Thyroid gland (tissue), 4 donors: ENCODE measurements around the gene KANK3. TPM values are rescaled to one million over a fixed set of nuclear protein-coding genes. Genes with fewer than 3 reads are reported as not detected.
"Not testable (repeated sequence)": the region's sequence is repeated elsewhere in the genome, so short reads cannot be mapped to it uniquely, and the experiment has no call there.

Experiments
- DNase-seq, 2 donors: peaks; one replicate each; pipeline ENCODE4 v3.0.0-alpha.2; 2019
- H3K27ac ChIP-seq, 3 donors: fragments of 200-600 bp; sonication (generic); 1 replicate in 2 of 3; 2 replicates in 1 of 3; pipeline ENCODE4 v1.5.1; 2016 to 2019; ENCODE audit warnings: mild to moderate bottlenecking in 1 of 3, moderate library complexity in 1 of 3
- H3K27me3 ChIP-seq: fragments of 200-600 bp; sonication (generic); one replicate; pipeline ENCODE4 v1.5.1; 2019
- H3K36me3 ChIP-seq, 2 donors: fragments of 200-600 bp; sonication (generic); one replicate each; pipeline ENCODE4 v1.5.1; 2016 to 2019
- H3K4me1 ChIP-seq, 2 donors: fragments of 200-600 bp; sonication (generic); one replicate each; pipeline ENCODE4 v1.5.1; 2017 to 2019
- H3K4me3 ChIP-seq, 3 donors: fragments of 200-600 bp; sonication (generic); replicated peaks in 1 of 3; 1 replicate in 2 of 3; 2 replicates in 1 of 3; pipeline ENCODE4 v1.5.1; 2016; ENCODE audit warnings: mild to moderate bottlenecking in 1 of 3
- H3K9me3 ChIP-seq: fragments of 200-600 bp; sonication (generic); one replicate; pipeline ENCODE4 v1.5.1; 2017
- POLR2A ChIP-seq, 2 donors: fragments of 450-650 bp; IDR thresholded peaks; one replicate each; pipeline ENCODE4 v1.6.1; 2017; ENCODE audit warnings: antibody characterized with exemption in 2 of 2, mild to moderate bottlenecking in 2 of 2, moderate library complexity in 1 of 2
- WGBS, 2 donors: methylation state at CpG; one replicate each; pipeline ENCODE4 v1.1.5; 2017; 5-methylcytosine and 5-hydroxymethylcytosine counted together
- intact Hi-C: fragments of 100-400 bp; cut with DNase I; formaldehyde crosslinking; loops from one replicate; pipeline ENCODE4 v1.15.1; 2023
- total RNA-seq, 4 donors: library from RNA; depleted of rRNA; stranded (reverse); fragments of >200 nt; gene quantifications; one replicate each; pipeline ENCODE4 v1.2.3, GENCODE V29; 2016
- TF ChIP-seq, protein P1 (sequence below), 6 experiments: fragments of 200-600 bp in 3 of 6; fragments of 450-650 bp in 3 of 6; sonication (generic) in 3 of 6; IDR thresholded peaks; one replicate each; pipeline ENCODE4 v1.5.1; 2016 to 2019; ENCODE audit warnings: antibody characterized with exemption in 6 of 6, mild to moderate bottlenecking in 2 of 6, inconsistent platforms in 1 of 6, moderate library complexity in 1 of 6

The KANK3 gene
- total RNA-seq, 4 donors from 2014 or later = 21.1 to 49.7 (median 30.5) TPM

- Histone ChIP-seq H3K4me3 (peak overlapping the region; percentile 68 to 92 (median 91)), H3K27ac (peak overlapping the region; percentile 81 to 94 (median 85)), H3K4me1 (peaks cover 27 to 45% of the 10 kb centered on the region in 2 donors), H3K9me3 (no peaks in the 10 kb centered on the region), H3K36me3 (no peaks in the 10 kb centered on the region), H3K27me3 (no peaks in the 10 kb centered on the region)
- 16 to 18% methylated on average over 22 to 30 of the region's 30 CpGs for WGBS, 2 donors
- intact Hi-C loops = no loop called here
- TF ChIP-seq, protein P1, sequence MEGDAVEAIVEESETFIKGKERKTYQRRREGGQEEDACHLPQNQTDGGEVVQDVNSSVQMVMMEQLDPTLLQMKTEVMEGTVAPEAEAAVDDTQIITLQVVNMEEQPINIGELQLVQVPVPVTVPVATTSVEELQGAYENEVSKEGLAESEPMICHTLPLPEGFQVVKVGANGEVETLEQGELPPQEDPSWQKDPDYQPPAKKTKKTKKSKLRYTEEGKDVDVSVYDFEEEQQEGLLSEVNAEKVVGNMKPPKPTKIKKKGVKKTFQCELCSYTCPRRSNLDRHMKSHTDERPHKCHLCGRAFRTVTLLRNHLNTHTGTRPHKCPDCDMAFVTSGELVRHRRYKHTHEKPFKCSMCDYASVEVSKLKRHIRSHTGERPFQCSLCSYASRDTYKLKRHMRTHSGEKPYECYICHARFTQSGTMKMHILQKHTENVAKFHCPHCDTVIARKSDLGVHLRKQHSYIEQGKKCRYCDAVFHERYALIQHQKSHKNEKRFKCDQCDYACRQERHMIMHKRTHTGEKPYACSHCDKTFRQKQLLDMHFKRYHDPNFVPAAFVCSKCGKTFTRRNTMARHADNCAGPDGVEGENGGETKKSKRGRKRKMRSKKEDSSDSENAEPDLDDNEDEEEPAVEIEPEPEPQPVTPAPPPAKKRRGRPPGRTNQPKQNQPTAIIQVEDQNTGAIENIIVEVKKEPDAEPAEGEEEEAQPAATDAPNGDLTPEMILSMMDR (IDR thresholded peaks at IDR 0.05) = no peak
- no peak for TF ChIP-seq POLR2A (IDR thresholded peaks at IDR 0.05)
- DNase-seq = no peak
Measured at GRCh38 chr19:8321986-8322637, 20.9 kb downstream of the KANK3 start.

DNA sequence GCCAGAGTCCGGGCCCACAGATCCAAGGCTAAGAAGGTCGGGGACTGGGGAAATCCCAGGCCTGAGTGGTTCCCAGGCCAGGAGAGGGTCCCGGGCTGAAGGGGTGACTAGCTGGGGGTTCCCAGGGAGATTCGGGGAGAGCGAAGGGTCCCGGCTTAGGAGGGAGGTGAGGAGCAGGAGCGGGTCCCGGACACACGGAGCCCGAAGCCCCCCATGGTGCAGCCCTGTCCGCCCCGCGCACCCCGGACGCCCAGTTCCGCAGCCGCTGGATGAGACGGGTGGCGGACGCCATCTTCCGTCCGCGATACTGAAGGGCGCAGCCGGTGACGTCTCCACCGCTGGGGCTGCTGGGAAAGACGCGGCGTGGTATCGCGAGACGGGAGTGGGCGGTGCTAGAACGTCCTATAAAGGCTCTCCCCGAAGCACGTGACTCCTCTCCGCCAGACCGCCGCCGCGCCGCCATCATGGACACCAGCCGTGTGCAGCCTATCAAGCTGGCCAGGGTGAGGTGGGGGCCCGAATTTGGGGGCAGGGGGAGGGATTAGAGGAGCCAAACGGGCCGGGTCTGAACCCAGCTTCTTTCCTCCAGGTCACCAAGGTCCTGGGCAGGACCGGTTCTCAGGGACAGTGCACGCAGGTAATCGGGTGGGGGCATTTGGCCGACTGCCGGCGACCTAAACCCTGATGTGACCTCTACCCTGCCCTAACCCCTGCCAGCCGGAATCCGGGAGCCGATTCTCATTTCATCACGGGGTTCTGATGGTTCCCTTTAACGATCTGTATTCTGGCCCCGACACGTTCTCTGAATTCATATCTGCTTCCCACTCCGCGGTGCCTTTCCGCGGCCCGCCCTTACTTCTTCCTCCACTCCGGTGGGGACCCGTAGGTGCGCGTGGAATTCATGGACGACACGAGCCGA, 21.7 kb downstream of the KANK3 start, which contains the start of the genes NDUFA7 and RPS28:
TSS of gene NDUFA7 (minus strand) at position 309 of the 919 bp plus-strand sequence. CDS start at position 292, 17 bp downstream.
TSS of gene RPS28 (plus strand) at position 430 of the 919 bp plus-strand sequence. CDS start at position 465, 35 bp downstream.
- peak within 1 kb of the TSS; percentile 74 to 92 (median 91) for H3K4me3 ChIP-seq
- intact Hi-C loops = no loop called here
- peak; percentile 95 to 96 for DNase-seq
- WGBS, 2 donors = 0 to 1% methylated on average over 26 to 43 of the region's 72 CpGs
- peaks cover 27 to 49% of the 10 kb centered on the region in 2 donors for H3K4me1 ChIP-seq
- TF ChIP-seq POLR2A (IDR thresholded peaks at IDR 0.05) = peak; percentile 87 to 96
- TF ChIP-seq, protein P1 (IDR thresholded peaks at IDR 0.05) = peak in 2 of 6 experiments; percentile 21 to 47
- no peaks in the 10 kb centered on the region for H3K9me3 ChIP-seq
- no peaks in the 10 kb centered on the region for H3K27me3 ChIP-seq
- H3K27ac ChIP-seq = peak within 1 kb of the TSS; percentile 81 to 94 (median 85)
- peaks cover 0 to under 1% of the 10 kb centered on the region in 2 donors for H3K36me3 ChIP-seq

DNA sequence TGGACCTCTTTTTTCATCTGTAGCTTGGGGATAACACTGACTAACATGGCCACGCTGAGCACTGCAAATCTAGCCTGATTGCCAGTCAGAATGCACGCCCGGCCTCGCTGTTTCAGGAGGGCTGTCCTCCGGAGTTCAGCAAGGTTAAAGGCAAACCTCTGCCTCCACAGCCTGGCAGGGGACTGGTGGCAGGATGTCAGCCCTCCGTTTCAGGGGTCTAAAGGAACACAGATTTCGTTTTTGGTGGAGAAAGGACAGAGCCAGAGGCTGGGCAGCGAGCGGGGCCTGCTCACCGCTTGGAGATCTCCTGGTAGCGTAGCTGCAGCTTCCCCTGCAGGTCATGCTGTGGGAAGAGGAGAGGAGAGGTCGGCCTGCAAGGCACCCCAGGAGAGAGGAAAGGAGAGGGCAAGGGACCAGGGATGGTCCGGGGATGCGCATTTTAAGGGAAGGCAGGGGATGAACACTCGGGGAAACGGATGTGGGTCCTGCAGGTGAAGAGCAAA, 22.4 kb downstream of the KANK3 start:
- Histone ChIP-seq H3K9me3 (no peaks in the 10 kb centered on the region), H3K27ac (peak overlapping the region; percentile 60 to 94 (median 85)), H3K36me3 (peaks cover 2 to 4% of the 10 kb centered on the region in 2 donors), H3K4me3 (peak overlapping the region; percentile 74 to 92 (median 89)), H3K27me3 (no peaks in the 10 kb centered on the region), H3K4me1 (peaks cover 27 to 49% of the 10 kb centered on the region in 2 donors)
- 3 to 5% methylated on average over 13 to 16 of the region's 16 CpGs for WGBS, 2 donors
- intact Hi-C loops = no loop called here
- TF ChIP-seq, protein P1 (IDR thresholded peaks at IDR 0.05) = no peak
- TF ChIP-seq POLR2A (IDR thresholded peaks at IDR 0.05) = no peak
- DNase-seq = peak in 1 of 2 donors; percentile 20

DNA sequence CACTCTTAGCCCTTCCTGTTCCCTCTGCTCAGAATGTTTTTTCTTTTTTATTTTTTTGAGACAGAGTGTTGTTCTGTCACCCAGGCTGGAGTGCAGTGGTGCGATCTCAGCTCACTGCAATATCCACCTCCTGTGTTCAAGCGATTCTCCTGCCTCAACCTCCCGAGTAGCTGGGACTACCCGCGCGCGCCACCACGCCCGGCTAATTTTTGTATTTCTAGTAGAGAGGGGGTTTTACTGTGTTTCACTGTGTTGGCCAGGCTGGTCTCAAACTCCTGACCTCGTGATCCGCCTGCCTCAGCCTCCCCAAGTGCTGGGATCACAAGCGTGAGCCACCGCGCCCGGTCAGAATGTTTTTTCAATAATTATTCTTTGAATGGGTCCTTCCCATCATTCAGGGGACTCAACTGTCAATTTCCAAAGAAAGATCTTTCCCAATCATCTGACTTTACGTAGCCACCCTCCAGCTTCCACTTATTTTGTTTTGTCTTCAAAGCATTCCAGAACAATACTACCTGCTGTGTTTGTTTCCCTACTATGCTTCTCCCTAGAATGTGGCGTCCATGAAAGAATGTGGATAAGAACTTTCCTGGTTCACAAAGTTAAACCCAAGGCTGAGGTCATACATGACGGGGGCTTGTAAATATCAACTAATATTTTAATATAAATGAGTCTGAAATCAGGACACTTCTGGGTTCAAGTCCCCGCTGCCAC, 23.1 kb downstream of the KANK3 start:
- no peak for DNase-seq
- Histone ChIP-seq H3K27ac (peak overlapping the region in 1 of 3 donors; percentile 85), H3K4me3 (peak overlapping the region; percentile 74 to 92 (median 89)), H3K27me3 (no peaks in the 10 kb centered on the region), H3K36me3 (peaks cover 8% of the 10 kb centered on the region in 2 donors), H3K4me1 (peaks cover 26 to 44% of the 10 kb centered on the region in 2 donors), H3K9me3 (no peaks in the 10 kb centered on the region)
- intact Hi-C loops = no loop called here
- 79 to 81% methylated on average over 19 of the region's 19 CpGs for WGBS, 2 donors
- no peak for TF ChIP-seq POLR2A (IDR thresholded peaks at IDR 0.05)
- TF ChIP-seq, protein P1 (IDR thresholded peaks at IDR 0.05) = no peak

DNA sequence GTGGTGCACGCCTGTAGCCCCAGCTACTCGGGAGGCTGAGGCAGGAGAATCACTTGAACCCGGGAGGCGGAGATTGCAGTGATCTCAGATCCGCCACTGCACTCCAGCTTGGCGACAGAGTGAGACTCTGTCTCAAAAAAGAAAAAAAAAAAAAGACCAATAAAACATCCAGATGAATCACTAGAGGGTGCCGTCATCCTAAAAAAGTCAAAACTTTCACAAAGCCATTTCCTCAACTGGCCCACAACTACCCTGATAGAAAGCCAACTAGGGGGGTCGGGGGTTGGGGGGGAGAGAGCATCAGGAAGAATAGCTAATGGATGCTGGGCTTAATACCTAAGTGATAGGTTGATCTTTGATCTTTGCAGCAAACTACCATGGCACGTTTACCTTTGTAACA, 24.2 kb downstream of the KANK3 start:
- WGBS, 2 donors = 83 to 86% methylated on average over 9 of the region's 9 CpGs
- intact Hi-C loops, H3K27ac ChIP-seq, H3K4me3 ChIP-seq, DNase-seq, H3K9me3 ChIP-seq, H3K27me3 ChIP-seq: not testable (repeated sequence)
- peaks cover 23 to 33% of the 10 kb centered on the region in 2 donors for H3K4me1 ChIP-seq
- H3K36me3 ChIP-seq = peaks cover 15 to 19% of the 10 kb centered on the region in 2 donors
